PC-3 (cell line): ENCODE measurements around the gene MYH14. TPM values are rescaled to one million over a fixed set of nuclear protein-coding genes. Genes with fewer than 3 reads are reported as not detected.

Source experiments
- ATAC-seq: fragments of 200-7000 bp; cut with Tn5 transposase; 2 replicates; pipeline ENCODE4 v1.9.1; 2020; ENCODE audit warnings: mild to moderate bottlenecking, moderate library complexity
- BruUV-seq: library from RNA; stranded (reverse); fragments of 400-500 nt; replicated peaks from 2 replicates; lab custom pipeline; 2021; lab: Mats Ljungman, UMichigan
- CTCF ChIA-PET: fragments of 300-600 bp; sonication (Branson Sonifier 250); formaldehyde crosslinking; loops from one replicate; lab custom pipeline; 2022; ENCODE audit warnings: antibody characterized with exemption; lab: Charles Lee
- POLR2A ChIA-PET: fragments of 300-600 bp; sonication (Branson Sonifier 250); formaldehyde crosslinking; loops from one replicate; lab custom pipeline; 2022; ENCODE audit warnings: antibody characterized with exemption; ENCODE audit not compliant: unreplicated experiment; lab: Charles Lee
- DNase-seq: peaks from one replicate; pipeline ENCODE4 v3.0.0-alpha.2; 2015
- H2AFZ ChIP-seq: fragments of 300-600 bp; sonication (generic); 2 replicates; pipeline ENCODE4 v1.6.0; 2016; ENCODE audit warnings: antibody characterized with exemption, low read length
- H3F3A ChIP-seq: fragments of 300-600 bp; sonication (generic); one replicate; pipeline ENCODE4 v1.6.0; 2017; ENCODE audit warnings: antibody characterized with exemption, low read length, control low read depth, mild to moderate bottlenecking; ENCODE audit not compliant: unreplicated experiment
- H3K27ac ChIP-seq: fragments of 300-600 bp; sonication (generic); 2 replicates; pipeline ENCODE4 v1.5.1; 2016; ENCODE audit warnings: mild to moderate bottlenecking, low read length
- H3K27me3 ChIP-seq: fragments of 300-600 bp; sonication (generic); 2 replicates; pipeline ENCODE4 v1.6.1; 2016; ENCODE audit warnings: low read length, mixed read lengths
- H3K36me3 ChIP-seq: fragments of 300-600 bp; sonication (generic); 2 replicates; pipeline ENCODE4 v1.6.1; 2016; ENCODE audit warnings: low read depth, mixed run types, low read length, mixed read lengths
- H3K4me1 ChIP-seq: fragments of 300-600 bp; sonication (generic); 2 replicates; pipeline ENCODE4 v1.5.1; 2016; ENCODE audit warnings: low read length; ENCODE audit not compliant: insufficient read depth
- H3K4me2 ChIP-seq: fragments of 300-600 bp; sonication (generic); 2 replicates; pipeline ENCODE4 v1.6.0; 2016; ENCODE audit warnings: low read length
- H3K4me3 ChIP-seq: fragments of 300-600 bp; sonication (generic); 2 replicates; pipeline ENCODE4 v1.5.1; 2016; ENCODE audit warnings: mild to moderate bottlenecking, low read length, mixed read lengths
- H3K79me2 ChIP-seq: fragments of 300-600 bp; sonication (generic); 2 replicates; pipeline ENCODE4 v1.6.1; 2017; ENCODE audit warnings: low read length, mixed read lengths
- H3K9ac ChIP-seq: fragments of 300-600 bp; sonication (generic); 2 replicates; pipeline ENCODE4 v1.6.0; 2016; ENCODE audit warnings: mild to moderate bottlenecking, low read length
- H3K9me2 ChIP-seq: fragments of 300-600 bp; sonication (generic); replicated peaks from 2 replicates; pipeline ENCODE4 v1.6.1; 2016; ENCODE audit warnings: mixed run types, low read length, mixed read lengths
- H3K9me3 ChIP-seq: fragments of 300-600 bp; sonication (generic); 2 replicates; pipeline ENCODE4 v1.6.1; 2016; ENCODE audit warnings: low read length, mixed read lengths
- H4K20me1 ChIP-seq: fragments of 300-600 bp; sonication (generic); 2 replicates; pipeline ENCODE4 v1.6.1; 2016; ENCODE audit warnings: low read length, mixed read lengths
- EZH2 ChIP-seq: fragments of 300-600 bp; sonication (generic); IDR thresholded peaks from one replicate; pipeline ENCODE4 v1.6.1; 2017; ENCODE audit warnings: antibody characterized with exemption, mild to moderate bottlenecking, low read length; ENCODE audit not compliant: unreplicated experiment
- EZH2phosphoT487 ChIP-seq: fragments of 300-600 bp; sonication (generic); IDR thresholded peaks from 2 replicates; pipeline ENCODE4 v1.6.1; 2018; ENCODE audit warnings: mild to moderate bottlenecking, antibody characterized with exemption, low read length, borderline replicate concordance
- intact Hi-C: fragments of 100-400 bp; cut with micrococcal nuclease; formaldehyde crosslinking; loops from 2 replicates; pipeline ENCODE4 v1.9.0; 2023
- total RNA-seq: library from RNA; depleted of rRNA; stranded (reverse); fragments of >200 nt; gene quantifications from 2 replicates; pipeline ENCODE4 v1.2.3, GENCODE V29; 2014
- TF ChIP-seq, protein P1 (sequence below): fragments of 300-600 bp; sonication (generic); conservative IDR thresholded peaks from 2 replicates; pipeline ENCODE4 v1.5.1; 2017; ENCODE audit warnings: antibody characterized with exemption, low read depth, mild to moderate bottlenecking, low read length

MYH14 gene
- total RNA-seq, 1 experiment from 2014 or later = 20.2 TPM

DNA sequence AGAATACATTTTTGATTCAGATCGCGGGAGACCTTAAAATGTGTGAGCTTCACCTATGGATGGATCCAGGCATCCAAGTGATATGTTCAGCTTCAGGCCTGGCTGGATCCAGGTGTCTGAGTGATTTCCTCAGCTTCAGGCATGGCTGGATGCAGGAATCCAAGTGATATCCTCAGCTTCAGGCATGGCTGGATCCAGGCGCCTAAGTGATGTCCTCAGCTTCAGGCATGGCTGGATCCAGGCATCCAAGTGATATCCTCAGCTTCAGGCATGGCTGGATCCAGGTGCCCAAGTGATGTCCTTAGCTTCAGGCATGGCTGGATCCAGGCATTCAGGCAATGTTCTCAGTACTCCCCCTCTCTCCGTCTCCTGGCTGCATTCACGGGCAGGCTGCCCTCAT, 65.1 kb downstream of the MYH14 start:
- no peak for DNase-seq
- Histone ChIP-seq H3K9me3 (no peaks in the 10 kb centered on the region), H3K9ac (no peak overlapping the region), H3K9me2 (no peaks in the 10 kb centered on the region), H3K27me3 (no peaks in the 10 kb centered on the region), H3K4me2 (no peak overlapping the region), H3K4me1 (no peaks in the 10 kb centered on the region), H3K36me3 (peaks cover 8% of the 10 kb centered on the region; the same call in 1 of the 2 replicates), H3F3A (no peaks in the 10 kb centered on the region), H3K4me3 (no peak overlapping the region), H2AFZ (no peak overlapping the region), H3K79me2 (no peaks in the 10 kb centered on the region), H3K27ac (no peak overlapping the region), H4K20me1 (no peaks in the 10 kb centered on the region)
- ATAC-seq = no peak
- ChIA-PET POLR2A (no interaction called here), CTCF (no interaction called here)
- intact Hi-C loops = no loop called here
- TF ChIP-seq, protein P1, sequence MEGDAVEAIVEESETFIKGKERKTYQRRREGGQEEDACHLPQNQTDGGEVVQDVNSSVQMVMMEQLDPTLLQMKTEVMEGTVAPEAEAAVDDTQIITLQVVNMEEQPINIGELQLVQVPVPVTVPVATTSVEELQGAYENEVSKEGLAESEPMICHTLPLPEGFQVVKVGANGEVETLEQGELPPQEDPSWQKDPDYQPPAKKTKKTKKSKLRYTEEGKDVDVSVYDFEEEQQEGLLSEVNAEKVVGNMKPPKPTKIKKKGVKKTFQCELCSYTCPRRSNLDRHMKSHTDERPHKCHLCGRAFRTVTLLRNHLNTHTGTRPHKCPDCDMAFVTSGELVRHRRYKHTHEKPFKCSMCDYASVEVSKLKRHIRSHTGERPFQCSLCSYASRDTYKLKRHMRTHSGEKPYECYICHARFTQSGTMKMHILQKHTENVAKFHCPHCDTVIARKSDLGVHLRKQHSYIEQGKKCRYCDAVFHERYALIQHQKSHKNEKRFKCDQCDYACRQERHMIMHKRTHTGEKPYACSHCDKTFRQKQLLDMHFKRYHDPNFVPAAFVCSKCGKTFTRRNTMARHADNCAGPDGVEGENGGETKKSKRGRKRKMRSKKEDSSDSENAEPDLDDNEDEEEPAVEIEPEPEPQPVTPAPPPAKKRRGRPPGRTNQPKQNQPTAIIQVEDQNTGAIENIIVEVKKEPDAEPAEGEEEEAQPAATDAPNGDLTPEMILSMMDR = no peak
- TF ChIP-seq EZH2phosphoT487 = no peak
- TF ChIP-seq EZH2 = no peak
- no TSS peak for BruUV-seq

DNA sequence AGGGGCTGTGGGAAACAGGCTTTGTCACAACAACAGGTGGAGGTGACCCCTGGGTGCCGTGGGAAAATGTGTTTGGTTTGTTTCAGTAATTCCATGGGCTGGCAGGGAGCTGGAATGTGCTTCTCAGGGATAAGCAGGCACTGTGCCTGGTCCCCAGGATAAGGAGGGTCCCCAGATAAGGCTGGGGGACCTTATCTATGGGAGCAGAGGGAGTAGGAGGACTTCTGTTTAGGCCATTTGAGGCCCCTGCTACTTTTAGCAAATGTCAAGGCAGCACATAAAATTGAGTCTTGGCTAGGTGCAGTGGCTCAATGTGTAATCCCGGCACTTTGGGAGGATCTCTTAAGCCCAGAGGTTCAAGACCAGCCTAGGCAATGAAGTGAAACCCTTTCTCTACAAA, 66.2 kb downstream of the MYH14 start:
- Histone ChIP-seq H3K4me2 (no peak overlapping the region), H3F3A (no peaks in the 10 kb centered on the region), H2AFZ (no peak overlapping the region), H3K36me3 (peaks cover 8% of the 10 kb centered on the region; the same call in 1 of the 2 replicates), H3K9me3 (no peaks in the 10 kb centered on the region), H3K27ac (no peak overlapping the region), H3K27me3 (no peaks in the 10 kb centered on the region), H3K9me2 (no peaks in the 10 kb centered on the region), H3K4me3 (no peak overlapping the region), H3K9ac (no peak overlapping the region), H3K4me1 (no peaks in the 10 kb centered on the region), H3K79me2 (no peaks in the 10 kb centered on the region), H4K20me1 (no peaks in the 10 kb centered on the region)
- DNase-seq (no peak), ATAC-seq (no peak)
- intact Hi-C loops = no loop called here
- CTCF ChIA-PET = no interaction called here
- no TSS peak for BruUV-seq
- TF ChIP-seq EZH2phosphoT487 (no peak), EZH2 (no peak)
- TF ChIP-seq, protein P1 = no peak
- POLR2A ChIA-PET = no interaction called here

DNA sequence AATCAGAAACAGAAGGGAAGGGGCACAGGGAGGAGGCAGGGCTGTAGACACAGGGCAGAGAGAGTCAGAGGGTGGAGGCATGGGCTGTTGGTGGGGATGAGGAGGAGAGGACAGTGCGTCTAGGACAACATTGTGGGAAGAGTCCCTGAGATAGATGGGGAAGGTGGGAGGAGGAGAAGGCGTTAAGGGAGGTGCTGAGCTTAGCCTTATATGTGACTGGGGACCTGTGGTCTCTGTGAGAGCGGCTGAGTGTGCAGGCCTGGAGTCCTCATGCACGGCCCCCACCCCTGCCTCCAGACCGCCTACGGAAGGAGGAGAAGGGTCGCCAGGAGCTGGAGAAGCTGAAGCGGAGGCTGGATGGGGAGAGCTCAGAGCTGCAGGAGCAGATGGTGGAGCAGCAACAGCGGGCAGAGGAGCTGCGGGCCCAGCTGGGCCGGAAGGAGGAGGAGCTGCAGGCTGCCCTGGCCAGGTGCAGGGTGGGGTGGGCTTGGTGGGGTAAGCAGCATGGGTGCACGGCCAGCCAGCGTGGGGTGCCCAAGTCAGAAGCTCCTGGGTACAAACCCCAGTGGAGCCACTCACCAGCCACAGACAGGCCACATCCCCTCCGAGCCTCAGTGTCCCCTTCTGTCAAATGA, 69.0 kb downstream of the MYH14 start:
- Histone ChIP-seq H3K79me2 (no peaks in the 10 kb centered on the region), H3K4me2 (no peak overlapping the region), H3K4me3 (no peak overlapping the region), H3K9me2 (no peaks in the 10 kb centered on the region), H3K4me1 (no peaks in the 10 kb centered on the region), H3K9ac (no peak overlapping the region), H3F3A (no peaks in the 10 kb centered on the region), H3K27me3 (no peaks in the 10 kb centered on the region), H3K36me3 (peaks cover 8% of the 10 kb centered on the region; the same call in 1 of the 2 replicates), H2AFZ (no peak overlapping the region), H4K20me1 (no peaks in the 10 kb centered on the region), H3K9me3 (no peaks in the 10 kb centered on the region), H3K27ac (no peak overlapping the region)
- intact Hi-C loops = no loop called here
- no peak for TF ChIP-seq EZH2phosphoT487
- TF ChIP-seq, protein P1 = no peak
- TF ChIP-seq EZH2 = no peak
- ATAC-seq = no peak
- ChIA-PET CTCF (no interaction called here), POLR2A (no interaction called here)
- no peak for DNase-seq
- no TSS peak for BruUV-seq
